Cardiac septum (tissue), 1 donor: ENCODE measurements around the gene TMEM131L. TPM values are rescaled to one million over a fixed set of nuclear protein-coding genes. Genes with fewer than 3 reads are reported as not detected.
"Not testable (repeated sequence)": the region's sequence is repeated elsewhere in the genome, so short reads cannot be mapped to it uniquely, and the experiment has no call there.

Source experiments
- DNase-seq: peaks from one replicate; pipeline ENCODE4 v3.0.0-alpha.2; 2020; ENCODE audit warnings: low spot score
- intact Hi-C: fragments of 100-400 bp; cut with DNase I; formaldehyde crosslinking; loops from one replicate; pipeline ENCODE4 v1.14.0; 2022
- total RNA-seq: library from RNA; stranded (reverse); fragmentation: NEBNext Ultra II Directional; extraction: Animal tissue kit (Norgen Biotek cat#: 25700); gene quantifications from one replicate; pipeline ENCODE4 v1.2.1, GENCODE V29; 2021
- donor health status: DM: no; HTN: no; CAD: no.

The TMEM131L gene
- total RNA-seq, 1 donor from 2014 or later, result 21.2 TPM

DNA sequence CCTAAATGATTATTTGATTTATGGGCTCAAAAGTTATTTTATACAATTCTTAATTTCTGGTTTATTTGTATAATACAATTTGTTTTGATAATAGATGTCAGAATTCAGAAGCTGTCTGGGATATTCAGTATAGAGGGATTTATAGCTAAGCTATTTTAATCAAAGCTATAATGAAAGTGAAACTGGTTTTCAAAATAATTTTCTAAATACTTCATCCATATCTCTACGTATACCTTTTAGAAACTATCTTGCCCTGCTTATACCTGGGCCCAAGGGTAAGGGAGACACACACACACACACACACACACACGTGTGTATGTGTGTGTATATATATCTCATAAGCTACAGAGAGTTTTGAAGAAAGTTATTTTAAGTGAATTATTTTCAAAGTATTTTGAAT, 2.9 kb downstream of the TMEM131L start:
- intact Hi-C loops, result loop anchor here (5.0 to 10.0 kb wide), 4 partner anchors 37 to 244 kb away; no protein-coding TSS in a partner anchor
- DNase-seq, result no peak

DNA sequence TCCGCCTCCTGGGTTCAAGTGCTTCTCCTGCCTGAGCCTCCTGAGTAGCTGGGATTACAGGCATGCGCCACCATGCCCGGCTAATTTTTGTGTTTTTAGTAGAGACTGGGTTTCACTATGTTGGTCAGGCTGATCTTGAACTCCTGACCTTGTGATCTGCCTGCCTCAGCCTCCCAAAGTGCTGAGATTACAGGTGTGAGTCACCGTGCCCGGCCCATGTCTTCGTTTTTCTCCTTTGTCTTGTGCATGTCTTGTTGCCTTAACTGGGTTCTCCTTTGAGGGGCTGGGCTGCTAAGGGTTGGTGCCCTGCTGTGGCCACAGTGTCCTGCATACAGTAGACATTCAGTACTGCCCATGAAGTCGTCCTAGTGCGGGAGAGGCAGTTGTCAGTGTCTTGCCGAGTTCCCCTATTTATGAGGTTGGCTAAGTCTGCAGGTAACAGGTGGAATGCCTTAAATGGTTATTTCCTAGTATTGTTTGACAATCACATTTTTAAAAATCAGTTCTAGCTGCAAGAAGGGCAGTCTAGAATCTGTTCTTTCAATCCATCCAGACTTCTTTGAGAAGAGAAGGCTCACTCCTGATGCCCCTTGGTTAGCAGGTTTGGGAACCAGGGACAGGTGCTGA, 5.0 kb downstream of the TMEM131L start:
- DNase-seq, intact Hi-C loops: not testable (repeated sequence)

DNA sequence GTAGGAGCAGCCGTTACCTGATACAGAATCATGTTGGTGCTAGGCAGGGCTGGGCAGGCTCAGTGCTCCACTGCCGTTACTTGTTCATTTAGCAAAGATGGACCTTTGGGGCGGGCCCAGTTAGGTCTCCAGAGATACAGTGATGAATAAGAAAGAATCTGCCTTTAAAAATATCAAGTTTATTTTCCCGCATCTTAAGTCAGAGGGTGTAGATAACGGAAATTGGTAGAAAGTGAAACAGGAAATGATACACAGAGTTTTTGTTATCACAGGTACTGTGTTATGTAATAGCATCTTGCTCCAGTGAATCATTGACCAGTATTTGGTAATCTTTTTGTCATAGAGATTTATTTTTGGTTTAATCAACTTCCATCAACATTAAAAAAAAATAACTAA, 5.5 kb downstream of the TMEM131L start:
- intact Hi-C loops, result no loop called here
- DNase-seq, result no peak

DNA sequence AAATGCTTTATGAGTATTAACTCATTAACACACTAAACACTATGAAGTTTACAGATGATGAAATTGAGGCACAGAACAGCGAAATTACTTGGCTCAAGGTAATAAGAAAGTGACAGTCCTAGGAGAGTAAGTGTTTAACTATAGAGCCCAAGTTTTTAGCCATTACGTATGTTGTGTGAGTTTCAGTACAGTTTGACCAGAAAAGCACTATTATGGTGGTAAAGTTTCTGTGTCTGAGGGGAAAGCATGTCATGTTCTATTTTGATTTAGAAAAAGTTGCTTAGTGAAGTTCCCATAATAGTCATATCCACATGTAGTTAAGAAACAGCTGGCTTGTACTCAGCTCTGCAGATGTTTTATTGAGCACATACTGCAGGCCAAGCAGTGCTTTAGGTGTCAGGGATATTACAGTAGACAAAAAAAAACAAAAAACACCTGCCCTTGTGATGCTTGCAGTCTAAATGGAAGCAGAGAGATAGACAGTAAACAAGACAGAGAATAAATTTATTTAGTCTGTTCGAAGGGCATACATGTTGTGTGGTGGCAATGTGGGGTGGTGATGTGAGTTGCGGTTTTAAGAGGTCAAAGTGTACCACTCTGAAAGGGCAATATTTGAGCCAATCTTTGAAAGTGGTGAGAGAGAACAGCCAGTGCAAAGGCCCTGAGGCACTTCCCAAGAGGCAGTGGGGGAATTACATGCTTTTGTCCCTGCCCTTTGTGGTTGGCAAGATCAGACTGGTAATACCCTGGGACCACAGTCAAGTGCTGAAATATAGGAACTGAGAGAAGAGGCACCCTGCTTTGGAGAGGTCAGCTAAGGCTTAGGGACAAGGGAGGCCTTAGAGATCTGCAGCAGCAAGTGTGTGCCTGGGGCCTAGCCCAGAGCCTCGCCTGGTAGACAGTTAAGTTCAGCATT, 6.2 kb downstream of the TMEM131L start:
- no peak for DNase-seq
- intact Hi-C loops, result no loop called here

DNA sequence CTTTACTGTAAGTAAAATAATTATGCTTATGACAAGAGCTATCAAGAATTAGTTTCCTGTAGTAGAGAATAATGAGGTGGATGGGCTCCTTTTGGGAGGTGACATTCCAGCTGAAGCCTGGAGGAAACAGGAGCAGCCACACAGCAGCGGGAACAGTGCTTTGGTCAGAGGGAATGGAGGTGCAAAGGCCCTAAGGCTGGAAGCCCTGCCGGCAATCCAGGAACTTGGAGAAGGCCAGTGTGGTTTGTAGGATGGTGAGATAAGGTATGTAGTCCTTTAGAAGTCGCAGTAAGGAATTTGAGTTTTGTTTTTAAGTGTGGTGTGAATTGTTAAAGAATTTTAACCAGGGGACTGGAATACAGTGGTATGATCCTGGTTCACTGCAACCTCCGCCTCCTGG, 8.1 kb downstream of the TMEM131L start:
- intact Hi-C loops, result no loop called here
- DNase-seq, result no peak

DNA sequence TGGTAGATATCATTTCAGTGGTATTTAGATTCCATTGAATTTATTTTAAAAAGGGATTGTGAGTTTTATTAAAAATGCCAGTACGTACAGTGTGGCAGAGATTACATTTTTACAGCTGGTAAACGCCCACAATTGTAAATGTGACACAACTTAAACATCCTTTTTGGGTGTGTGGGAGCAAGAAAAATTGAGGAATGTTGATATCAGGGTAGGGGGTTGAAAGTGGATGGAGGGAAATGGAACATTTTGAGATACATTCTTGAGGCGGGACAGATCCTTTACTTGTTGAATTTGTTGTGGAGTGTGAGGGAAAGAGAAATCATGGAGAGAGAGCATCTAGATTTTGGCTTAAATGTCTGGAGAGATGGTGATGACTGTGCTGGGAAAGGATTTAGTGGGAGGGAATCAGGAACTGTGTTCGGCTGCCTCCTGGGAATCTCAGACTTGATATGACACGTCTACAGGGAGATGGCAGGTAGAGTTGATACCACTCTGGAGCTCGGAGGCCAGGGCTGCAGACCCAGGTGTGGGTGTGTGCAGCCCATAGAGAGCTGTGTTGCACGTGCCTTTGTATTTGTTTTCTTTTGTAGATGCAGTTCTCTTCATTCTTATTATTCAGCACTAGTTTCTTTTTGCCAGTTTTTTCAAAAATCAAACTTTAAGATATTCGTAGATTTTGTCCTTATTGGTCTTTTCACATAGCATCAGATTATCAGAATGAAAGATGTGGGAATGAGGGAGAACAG, 10.8 kb downstream of the TMEM131L start:
- no peak for DNase-seq
- intact Hi-C loops, result no loop called here

DNA sequence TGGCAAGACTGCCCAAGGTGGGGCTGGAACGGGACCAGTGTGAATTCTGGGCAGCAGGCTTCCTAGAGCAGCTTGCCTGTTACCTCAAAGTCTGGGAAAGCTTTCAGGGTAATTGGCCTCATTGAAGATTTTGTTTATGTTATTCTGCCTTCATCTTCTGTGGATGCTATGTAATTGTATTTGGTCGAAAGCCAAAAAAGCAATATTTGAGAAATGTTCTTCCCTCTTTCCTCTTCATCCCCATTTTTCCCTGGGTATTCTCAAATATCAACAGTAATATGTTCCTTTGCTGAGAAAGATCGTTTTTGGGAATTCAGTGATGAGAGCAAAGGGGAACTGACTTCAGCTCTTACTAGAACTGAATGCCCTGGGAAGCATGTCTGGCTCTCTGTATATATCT, 12.9 kb downstream of the TMEM131L start:
- no peak for DNase-seq
- intact Hi-C loops, result no loop called here

DNA sequence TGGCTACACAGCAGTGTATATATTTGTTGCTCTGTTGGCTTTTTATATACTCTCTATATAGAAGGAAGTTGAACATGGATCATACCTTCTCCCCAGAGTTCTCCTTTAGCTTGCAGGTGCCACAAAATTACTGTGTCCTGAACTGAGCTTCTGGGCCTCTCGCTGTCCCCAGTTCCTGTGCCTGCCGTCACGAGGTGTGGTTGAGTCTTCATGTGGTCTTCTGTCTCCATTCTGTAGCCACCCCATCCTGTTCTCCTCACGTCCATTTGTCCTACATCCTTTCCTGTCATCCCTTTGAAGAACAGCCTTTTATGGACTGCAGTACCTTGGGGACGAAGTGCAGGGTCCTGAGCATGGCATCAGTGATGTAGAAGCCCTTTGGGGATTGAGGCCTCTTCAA, 14.5 kb downstream of the TMEM131L start:
- DNase-seq, result no peak
- intact Hi-C loops, result no loop called here

DNA sequence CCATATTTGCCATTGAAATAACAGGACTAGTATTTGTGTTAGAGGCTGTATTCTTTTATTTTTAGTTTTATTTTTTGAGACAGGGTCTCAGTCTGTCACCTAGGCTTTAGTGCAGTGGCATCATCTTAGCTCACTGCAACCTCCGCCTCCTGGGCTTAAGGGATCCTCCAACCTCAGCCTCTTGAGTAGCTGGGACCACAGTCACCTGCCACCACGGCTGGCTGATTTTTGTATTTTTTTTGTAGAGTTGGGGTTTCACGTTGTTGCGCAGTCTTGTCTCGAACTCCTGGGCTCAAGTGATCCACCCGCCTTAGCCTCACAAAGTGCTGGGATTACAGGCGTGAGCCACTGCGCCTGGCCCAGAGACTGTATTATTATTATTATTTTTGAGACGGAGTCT, 15.3 kb downstream of the TMEM131L start:
- intact Hi-C loops, result no loop called here

DNA sequence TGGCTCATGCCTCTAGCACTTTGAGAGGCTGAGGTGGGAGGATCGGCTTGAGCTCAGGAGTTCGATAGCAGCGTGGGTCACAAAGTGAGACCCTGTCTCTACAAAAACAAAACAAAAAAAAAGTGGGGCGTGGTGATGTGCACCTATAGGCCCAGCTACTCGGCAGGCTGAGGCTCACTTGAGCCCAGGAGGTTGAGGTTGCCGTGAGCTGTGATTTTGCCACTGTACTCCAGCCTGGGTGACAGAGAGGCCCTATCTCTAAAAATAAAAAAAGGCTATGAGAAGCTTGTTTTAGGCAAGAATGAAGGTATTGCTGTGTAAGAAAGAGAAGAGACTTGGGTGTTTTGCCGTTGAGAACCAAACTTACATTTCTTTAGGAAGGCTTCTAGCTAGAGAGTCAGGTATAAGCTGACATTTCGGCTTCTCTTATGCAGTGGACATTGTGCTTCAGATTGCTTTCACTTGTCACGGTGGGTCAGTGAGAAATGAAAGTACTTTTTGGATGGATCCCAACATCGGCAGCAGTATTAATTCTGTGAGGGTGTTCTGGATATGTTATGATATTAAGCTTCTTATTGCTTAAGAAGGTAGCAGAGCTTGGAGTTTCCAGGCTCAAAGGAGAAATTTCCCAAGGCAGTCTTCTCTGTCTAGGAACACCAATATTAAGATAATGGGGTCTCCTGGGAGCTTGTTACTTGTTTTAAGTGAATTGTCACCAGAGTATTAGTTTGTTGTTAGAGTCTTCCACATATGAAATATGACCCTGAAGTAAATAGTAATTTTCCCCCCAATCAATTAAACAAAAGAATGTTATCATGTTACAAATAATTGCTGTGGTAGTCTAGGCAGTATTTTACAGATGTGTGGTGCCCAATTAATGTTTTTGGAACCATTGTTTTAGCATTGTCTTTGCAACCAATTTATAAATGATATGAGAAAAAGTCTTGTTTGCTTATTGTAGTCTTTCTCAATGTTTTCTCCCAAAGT, 17.6 kb downstream of the TMEM131L start:
- DNase-seq, result no peak

More for the DNA sequence above, 15.3 kb downstream of the TMEM131L start:
- no peak for DNase-seq

DNA sequence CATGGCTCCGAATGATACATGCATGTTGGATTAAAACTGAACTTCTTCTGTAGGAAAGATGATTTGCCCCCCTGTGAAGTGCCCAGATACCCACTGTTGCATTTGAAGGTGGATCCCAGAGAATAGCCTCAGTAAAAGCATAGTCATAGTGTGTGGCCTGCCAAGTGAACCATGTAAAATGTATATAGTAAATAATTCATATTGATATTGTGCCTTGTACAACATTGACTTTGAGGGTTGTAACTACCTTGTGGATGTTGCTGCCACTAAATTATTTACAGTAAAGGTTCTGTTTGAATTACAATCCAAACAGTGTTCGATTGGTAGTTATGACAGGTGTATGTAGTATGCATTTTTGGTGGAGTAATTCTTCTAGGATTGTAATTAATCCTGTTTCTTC, 19.2 kb downstream of the TMEM131L start:
- no peak for DNase-seq
- intact Hi-C loops, result loop anchor here (5.0 kb wide), 1 partner anchor 87 kb away; no protein-coding TSS in a partner anchor

More for the DNA sequence above, 17.6 kb downstream of the TMEM131L start:
- intact Hi-C loops, result no loop called here

DNA sequence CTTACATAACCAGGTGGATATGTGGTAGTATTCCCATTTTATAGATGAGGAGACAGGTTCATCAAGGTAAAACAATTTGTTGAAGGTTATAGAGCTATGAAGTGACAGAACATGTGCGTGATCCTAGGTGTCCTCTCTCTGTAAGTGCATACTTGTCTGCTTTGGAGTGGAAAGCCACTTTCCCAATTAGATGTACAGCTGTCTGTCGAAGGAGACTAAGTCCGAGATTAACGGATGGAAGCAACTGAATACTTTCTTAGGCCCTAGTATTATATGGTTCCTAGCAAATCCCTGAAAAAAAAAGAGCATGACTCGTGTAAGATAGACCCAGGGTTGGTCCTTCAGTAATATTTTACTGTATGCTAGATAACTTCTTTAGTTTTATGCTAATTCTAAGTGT, 19.7 kb downstream of the TMEM131L start:
- intact Hi-C loops, result loop anchor here (2.0 to 5.0 kb wide), 2 partner anchors 19 to 86 kb away; partner anchors contain the start of gene TMEM131L

DNA sequence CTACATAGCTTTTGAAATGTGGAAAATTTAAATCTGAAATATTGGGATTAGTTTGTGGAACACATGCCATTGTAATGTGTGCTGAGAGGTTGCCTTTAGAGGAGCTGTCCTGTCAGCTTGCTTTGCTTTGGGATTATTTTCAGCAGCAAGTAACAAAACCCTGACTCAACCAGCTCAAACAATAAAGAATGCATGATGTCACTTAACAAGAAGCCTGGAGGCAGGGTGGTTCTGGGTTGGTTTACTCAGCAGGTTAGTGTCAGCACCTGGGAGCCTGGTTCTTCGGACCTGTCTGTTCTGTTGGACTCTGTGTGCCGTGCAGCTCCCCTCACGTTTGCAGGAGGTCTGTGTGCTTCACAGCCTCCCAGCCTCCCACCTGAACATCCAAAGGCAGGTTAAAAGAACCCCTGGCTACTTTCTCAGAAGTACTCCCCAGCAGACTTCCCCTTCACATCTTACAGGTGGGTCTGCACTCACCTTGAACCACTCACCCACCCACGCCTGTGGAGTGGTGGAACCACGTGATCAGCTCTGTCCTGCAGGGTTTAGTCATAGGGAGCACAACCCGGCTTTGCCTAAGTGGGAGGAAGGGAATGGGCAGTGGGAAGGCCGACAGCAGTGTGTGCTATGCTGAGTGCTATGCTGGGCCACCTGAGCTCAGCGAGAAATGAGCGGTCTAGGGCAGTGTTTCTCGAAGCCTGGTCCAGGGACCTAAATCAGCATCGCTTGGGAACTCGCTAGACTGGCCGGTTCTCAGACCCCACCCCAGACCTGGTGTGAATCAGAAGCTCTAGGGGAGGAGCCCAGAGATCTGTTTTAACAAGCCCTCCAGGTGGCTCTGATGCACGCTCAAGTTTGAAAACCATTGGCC, 20.4 kb downstream of the TMEM131L start:
- intact Hi-C loops, result loop anchor here (2.0 to 5.0 kb wide), 2 partner anchors 20 to 86 kb away; partner anchors contain the start of gene TMEM131L
- DNase-seq, result no peak

More for the DNA sequence above, 19.7 kb downstream of the TMEM131L start:
- DNase-seq, result no peak

DNA sequence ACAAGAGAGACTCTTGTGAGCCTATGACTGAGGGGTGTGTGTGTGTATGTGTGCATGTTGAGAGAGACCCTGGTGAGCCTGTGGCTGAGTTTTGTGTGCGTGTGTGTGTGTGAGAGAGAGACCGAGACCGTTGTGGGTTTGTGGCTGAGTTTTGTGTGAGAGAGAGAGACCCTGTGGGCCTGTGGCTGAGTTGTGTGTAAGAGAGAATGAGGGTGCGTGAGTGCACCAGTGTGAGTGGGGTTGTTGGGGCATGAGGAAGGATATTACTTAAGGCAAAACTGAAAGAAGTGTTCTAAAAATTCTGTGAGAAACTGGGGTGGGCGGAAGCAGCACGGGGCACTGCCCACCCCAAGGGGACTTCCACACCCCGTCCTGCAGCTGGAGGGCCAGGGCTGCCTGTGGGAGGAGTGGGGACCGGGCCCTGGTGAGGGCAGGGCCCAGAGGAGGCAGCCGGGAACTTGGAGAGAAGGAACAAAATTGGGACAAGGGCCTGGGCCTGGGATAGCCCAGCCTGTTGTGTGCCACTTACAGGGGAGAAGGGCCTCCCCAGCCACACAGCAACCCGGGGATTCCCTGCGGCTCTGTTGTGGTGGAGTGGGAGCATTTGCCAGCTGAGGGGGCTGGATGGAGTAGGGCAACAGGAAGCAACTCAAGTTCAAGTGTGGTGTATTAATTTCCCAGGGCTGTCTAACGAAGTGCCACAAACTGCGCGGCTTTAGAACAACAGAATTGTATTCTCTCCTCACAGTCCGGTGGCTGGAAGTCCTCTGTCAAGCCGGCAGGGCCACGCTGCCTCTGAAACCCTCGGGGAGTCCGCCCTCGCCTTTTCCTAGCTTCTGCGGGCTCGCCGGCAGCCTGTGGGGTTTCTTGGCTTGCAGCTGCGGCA, 22.1 kb downstream of the TMEM131L start:
- intact Hi-C loops, result loop anchor here (5.0 kb wide), 1 partner anchor 84 kb away; no protein-coding TSS in a partner anchor
- DNase-seq, result peak; percentile 86

DNA sequence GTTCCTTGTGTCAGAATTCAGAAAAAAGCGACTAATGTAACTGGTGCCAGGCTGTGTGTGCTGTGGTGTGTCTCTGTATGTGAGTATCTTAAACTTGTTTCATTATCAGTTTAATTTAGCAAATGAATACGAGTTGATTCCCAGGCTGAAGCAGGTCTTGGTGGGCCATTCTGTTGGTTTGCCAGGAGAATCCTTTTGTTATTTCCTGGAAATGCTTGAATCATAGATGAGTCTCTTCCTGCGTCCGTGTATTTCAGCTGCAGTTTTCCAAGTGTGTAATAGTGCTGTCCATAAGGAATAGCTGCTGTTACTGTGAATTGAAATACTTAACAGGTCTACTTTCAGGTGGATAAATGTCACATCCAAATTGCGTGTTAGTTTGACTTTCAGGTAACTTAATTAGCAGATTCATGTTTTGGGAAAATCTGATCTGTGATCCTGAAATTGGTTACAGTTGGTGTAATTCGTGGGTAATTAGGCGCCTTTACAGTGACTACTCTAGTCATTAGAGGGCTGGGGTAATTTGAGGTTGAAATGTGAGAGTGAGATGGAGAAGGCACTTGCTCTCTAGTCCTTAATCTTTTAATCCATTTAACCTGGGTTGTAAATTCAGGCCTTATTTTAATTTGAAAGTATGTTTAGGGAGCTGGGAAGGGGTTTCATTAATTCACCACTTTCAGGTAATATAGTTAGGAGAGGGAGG, 23.8 kb downstream of the TMEM131L start:
- intact Hi-C loops, result loop anchor here (5.0 kb wide), 1 partner anchor 82 kb away; no protein-coding TSS in a partner anchor
- no peak for DNase-seq

DNA sequence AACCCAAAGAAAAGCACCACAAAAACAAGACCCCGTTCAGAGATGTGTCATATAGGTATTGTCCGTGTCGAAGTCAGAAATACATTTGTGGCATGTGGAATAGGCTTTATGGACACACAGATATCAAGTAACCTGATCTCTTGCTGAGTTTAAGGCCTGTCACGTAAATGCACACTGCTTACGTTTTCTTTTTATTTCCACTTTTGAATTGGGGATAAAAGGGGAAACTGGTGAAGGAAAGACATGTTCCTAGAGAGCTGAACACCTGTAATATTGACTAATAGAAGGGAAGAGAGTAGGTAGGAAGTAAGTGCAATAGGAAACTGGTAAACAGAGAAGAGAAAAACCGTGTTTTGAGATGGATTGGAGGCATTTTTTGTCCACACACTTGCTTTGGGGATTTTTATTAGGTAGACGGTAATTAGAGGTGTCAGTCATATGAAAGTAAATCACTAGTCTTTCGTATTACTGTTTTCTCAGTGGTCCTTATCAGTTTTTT, 24.9 kb downstream of the TMEM131L start:
- intact Hi-C loops, result no loop called here
- DNase-seq, result no peak
